DMS153 (cell line): ENCODE measurements around the gene ORC3.
"Not testable (repeated sequence)": the region's sequence is repeated elsewhere in the genome, so short reads cannot be mapped to it uniquely, and the experiment has no call there.

Experiments used
- DNase-seq: peaks from one replicate; lab custom pipeline; 2025; lab: John Stamatoyannopoulos, UW

Gene ORC3

GRCh38 chr6:87661016-87661415, 71.1 kb downstream of the ORC3 start:
- DNase-seq, result no peak

DNA sequence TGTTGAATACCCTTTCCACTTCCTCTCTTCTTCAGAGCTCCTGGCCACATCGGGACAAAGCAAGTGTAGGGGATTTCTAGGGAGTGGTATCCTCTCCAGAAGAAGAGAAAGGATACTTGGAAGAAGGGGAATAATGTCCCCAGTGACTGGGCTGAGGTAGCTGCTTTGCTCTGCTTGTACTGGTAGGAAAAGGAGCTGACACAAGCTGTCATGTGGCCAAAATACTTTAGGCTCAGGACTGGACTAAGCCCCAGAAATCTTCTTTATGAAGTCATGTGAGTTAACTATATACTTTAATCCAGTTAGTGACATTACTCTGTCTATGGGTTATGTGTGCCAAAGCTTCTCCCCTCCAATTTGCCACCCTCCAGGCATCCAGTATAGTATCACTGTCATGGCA, 71.6 kb downstream of the ORC3 start:
- no peak for DNase-seq

DNA sequence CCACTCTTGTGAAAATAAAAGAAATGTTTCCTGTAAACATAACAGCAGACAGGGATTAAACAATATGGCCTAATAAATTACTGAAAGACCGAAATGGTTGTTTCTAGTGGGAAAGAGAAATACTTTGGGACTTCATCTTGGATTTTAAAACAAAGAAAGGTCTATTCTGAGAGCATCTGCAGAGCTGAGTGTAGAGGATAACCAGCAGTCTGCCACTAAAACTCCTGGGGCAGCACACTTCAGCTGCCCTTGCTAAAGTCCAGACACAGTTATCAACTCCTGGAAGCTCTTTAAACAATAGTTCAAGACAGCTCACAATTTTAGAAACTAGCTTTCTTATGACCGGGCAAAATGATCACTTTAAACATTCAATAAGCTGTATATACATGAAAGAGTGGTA, 73.5 kb downstream of the ORC3 start:
- no peak for DNase-seq

DNA sequence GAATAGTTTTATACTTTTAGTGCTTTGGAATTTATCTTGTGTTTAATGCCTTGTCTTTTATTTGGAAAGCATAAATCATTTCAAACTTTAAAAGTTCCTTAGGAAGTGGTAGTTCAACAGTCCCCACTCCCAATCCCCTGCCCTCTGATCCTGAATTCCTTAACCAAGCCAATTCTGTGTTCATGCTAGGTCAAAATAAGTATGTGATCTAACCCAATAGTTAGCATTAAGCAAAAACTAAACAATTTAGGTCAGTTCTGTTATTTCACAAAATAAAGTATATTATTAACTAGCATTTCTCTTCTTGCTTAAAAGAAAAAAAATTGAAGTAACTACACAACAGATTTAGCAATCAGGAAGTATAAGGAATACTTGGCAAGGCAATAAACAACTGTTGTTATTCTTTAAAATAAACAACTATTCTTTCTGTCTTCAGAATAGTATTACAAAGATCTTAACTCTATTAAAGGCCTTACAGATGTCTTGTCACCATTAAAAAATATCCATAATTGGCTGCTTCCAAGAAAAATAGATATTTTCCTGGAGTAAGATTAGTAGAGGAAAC, 75.1 kb downstream of the ORC3 start:
- no peak for DNase-seq

- no peak for DNase-seq
Observed at GRCh38 chr6:87667032-87667431, 77.1 kb downstream of the ORC3 start.

GRCh38 chr6:87668013-87668412, 78.1 kb downstream of the ORC3 start:
- no peak for DNase-seq

DNA sequence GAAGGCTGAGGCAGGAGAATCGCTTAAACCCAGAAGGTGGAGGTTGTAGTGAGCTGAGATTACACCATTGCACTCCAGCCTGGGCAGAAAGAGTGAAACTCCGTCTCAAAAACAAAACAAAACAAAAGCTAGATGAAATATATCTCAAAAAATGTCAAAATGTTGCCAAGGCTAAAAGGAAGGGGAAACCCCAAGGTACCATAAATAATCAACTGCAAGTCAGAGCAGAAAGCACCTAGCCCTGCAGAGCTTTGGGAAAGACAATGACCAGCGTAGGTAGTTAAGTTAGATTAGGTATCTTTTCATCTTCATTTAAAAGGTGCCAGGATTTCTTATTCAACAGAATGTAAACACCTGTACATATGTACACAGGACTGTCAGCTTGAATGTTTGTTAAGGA, 79.1 kb downstream of the ORC3 start:
- DNase-seq, result no peak

DNA sequence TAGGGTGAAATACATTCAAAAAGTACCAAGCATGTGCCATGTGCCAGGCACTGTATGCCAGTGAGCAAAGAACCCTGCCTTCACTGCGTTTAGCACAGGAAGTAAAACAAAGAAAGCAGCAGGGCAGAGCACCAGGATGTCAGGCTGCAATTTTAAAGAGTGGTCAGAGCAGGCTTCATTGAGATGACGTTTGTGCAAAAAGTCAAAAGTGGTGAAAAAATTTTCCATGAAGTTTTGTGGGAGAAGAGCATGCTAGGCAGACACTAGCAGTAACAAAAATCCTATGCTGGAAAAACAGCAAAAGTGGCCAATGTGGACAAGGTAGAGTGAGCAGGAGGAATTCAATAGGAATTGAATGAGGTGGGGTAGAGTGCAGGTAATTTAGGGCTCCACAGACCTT, 80.8 kb downstream of the ORC3 start:
- no peak for DNase-seq

DNA sequence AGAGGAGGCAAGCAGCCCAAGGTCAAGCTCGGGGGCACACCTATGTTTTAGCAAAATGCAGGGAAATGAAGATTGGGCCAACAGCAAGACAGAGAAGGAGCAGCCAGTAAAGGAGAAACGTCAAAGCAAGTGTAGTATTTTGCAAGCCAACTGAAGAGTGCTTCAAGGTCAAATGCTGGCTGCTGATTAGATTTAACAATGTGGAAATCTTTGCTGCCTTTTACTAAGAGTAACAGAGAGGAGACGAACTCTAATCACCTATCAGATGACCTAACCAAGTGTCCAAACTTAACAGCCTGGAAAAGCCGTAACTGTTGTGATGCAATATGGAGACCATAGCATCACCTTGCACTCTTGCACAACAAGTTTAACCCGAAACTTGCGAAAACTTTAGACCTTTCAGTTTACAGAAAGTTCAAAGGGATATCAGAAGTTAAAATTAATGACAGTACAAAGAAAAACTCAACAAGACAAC, 81.7 kb downstream of the ORC3 start:
- no peak for DNase-seq

GRCh38 chr6:87672641-87673040, 82.7 kb downstream of the ORC3 start:
- DNase-seq, result no peak

DNA sequence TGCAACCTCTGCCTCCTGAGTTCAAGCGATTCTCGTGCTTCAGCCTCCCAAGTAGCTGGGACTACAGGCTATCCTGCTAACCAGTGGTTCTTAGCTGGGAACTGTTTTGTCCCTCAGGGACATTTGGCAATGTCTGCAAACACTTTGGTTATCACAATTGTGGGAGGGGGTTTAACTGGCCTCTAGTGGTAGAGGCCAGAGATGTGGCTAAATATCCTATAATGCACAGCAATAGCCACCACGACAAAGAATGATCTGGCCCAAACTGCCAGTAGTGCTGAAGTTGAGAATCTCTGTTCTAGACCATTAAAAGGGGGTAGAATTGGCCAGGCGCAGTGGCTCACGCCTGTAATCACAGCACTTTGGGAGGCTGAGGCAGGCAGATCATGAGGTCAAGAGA, 83.3 kb downstream of the ORC3 start:
- DNase-seq, result no peak

- no peak for DNase-seq
Observed at GRCh38 chr6:87674290-87674689, 84.4 kb downstream of the ORC3 start.

DNA sequence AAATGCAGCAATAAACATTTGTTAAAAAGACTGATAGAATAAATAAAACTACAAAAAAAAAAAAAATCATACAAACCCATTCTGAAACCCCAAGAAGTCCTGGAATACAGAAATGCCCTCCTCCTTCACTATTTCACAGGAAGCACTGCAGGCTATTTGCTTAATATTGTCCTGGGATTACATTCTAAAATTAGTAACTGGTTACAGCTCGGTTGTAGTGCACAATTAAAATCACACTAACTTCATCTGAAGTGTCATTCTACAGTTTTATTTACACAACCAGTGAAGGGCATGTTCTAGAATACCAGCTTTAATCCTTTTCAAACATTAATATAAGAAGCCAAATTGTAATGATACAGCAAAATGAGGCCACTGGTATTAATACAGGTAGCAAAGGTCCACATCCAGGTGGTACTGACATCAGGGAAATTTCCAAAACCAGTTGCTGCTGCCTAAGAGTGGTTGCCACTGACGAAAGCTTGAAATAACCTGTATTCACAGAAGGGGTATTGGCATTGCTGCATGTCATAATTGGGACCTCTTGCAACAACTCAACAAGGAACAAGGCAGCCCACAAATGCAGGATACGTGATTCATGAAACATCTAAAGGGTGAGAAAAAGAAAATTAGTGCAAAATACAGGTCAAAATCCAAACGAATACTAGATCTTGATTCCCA, 85.2 kb downstream of the ORC3 start:
- DNase-seq, result peak; percentile 27

DNA sequence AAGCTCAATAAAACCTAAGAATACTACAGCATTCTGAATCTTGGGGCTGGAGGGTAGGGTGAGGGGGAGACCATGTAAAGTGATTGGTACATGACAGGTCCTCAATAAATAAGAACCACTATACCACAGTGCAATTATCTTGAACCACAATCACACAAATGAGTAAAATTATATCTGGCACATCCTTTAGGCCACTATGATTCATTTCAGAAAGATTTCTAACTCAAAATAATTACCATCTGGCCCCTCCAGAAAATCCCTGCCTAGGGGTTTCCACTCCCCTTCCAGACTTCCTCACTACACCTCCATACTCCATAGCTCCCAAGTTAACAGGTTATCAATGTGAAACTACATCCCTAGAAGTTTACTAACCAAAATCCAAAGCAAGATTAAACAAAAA, 92.4 kb downstream of the ORC3 start:
- DNase-seq, result no peak

DNA sequence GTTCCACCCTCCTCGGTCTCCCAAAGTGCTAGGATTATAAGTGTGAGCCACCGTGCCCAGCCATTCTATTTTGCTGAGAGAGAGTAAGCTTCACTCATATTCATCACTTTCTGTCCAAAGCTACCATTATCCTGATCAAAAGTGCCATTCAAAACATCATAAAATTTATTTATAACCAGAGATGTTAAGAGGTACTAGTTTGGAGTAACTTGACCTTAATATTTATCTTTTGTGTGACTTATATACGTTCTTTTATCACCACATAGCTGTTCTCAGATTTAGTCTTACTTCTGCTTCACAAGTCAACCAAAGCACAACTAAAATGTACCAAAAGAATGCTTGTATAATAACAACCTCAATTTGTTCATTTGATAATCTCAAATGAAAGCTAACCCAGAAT, 94.0 kb downstream of the ORC3 start:
- DNase-seq, result no peak

DNA sequence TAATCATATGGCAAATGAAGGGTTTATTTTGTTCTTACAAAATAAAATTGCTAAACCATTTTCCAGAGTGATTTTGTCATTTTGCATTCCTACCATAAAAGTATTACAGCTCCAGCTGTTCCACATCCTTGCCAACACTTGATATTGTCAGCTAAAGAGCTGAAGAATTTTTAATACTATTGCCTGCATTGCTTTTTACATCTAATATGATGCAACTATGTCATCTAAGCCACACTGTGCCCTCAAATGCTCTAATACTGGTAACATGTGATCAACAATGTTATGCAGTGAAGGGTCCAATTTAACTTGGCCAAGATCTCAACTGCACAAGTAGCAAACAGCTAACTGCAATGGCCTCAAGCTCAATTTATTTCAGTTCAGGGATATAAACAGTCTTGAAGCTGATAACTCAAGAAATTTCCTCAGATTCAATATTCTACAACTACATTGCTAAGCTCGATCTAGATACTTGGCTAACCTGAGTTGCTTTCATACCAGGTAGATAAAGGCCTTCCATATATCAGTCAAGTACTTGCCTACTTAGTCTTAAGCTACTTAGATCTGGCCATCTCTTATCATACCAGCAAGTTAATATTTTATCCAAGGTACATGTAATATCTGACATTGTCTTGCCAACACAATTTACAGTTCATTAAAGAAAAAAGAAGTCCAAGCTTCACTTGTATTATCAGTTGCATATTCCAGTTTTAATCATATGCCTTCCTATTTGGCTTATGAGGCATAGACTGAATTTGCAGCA, 95.1 kb downstream of the ORC3 start:
- DNase-seq, result no peak

GRCh38 chr6:87686636-87687205, 96.8 kb downstream of the ORC3 start:
- DNase-seq, result not testable (repeated sequence)

DNA sequence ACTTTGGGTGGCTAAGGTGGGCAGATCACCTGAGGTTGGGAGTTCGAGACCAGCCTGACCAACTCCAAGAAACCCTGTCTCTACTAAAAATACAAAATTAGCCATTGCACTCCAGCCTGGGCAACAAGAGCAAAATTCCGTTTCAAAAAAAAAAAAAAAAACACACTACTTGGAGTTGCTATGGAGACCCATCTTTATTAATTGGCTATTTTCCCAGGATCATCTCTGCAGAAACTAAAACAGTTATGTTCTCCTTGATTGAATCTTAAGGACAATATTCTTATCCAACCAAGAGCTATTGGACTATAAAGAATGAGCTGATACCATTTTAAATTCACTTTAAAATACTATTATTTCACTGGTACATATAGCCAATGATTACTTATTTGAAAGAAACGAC, 97.4 kb downstream of the ORC3 start:
- no peak for DNase-seq

- DNase-seq, result not testable (repeated sequence)
Observed at GRCh38 chr6:87687893-87688292, 98.0 kb downstream of the ORC3 start.

- DNase-seq, result no peak
Observed at GRCh38 chr6:87690441-87690840, 100.5 kb downstream of the ORC3 start.

- DNase-seq, result no peak
Observed at GRCh38 chr6:87692086-87692485, 102.2 kb downstream of the ORC3 start.

GRCh38 chr6:87696817-87697216, 106.9 kb downstream of the ORC3 start:
- DNase-seq, result not testable (repeated sequence)
